Mucosa of gallbladder (tissue), 1 donor: ENCODE results near the gene IMPA2. TPM values are rescaled to one million over a fixed set of nuclear protein-coding genes. Genes with fewer than 3 reads are reported as not detected.
"Not testable (repeated sequence)": the region's sequence is repeated elsewhere in the genome, so short reads cannot be mapped to it uniquely, and the experiment has no call there.

Experiments used
- DNase-seq: peaks from one replicate; pipeline ENCODE4 v3.0.0-alpha.2; 2020; ENCODE audit warnings: low spot score
- total RNA-seq: library from RNA; stranded (reverse); gene quantifications from one replicate; pipeline ENCODE4 v1.2.1, GENCODE V29; 2021
- donor health status: DM: no; HTN: no; CAD: no.

IMPA2 gene
- total RNA-seq, 1 donor from 2014 or later: 64.2 TPM

- DNase-seq: no peak
Measured at GRCh38 chr18:12048010-12048826, 66.9 kb downstream of the IMPA2 start.

GRCh38 chr18:12048827-12049175 lies 67.5 kb downstream of the IMPA2 start:
- DNase-seq: no peak

- DNase-seq: no peak
Measured at GRCh38 chr18:12049978-12050811, 68.9 kb downstream of the IMPA2 start.

GRCh38 chr18:12052866-12053265 lies 71.6 kb downstream of the IMPA2 start:
- DNase-seq: no peak

- DNase-seq: no peak
Measured at GRCh38 chr18:12053289-12053688, 72.0 kb downstream of the IMPA2 start.

GRCh38 chr18:12056034-12056883 lies 75.0 kb downstream of the IMPA2 start:
- DNase-seq: no peak

- no peak for DNase-seq
Measured at GRCh38 chr18:12056884-12057402, 75.6 kb downstream of the IMPA2 start.

GRCh38 chr18:12057419-12058039 lies 76.2 kb downstream of the IMPA2 start:
- DNase-seq: no peak

GRCh38 chr18:12059334-12060181 lies 78.3 kb downstream of the IMPA2 start:
- DNase-seq: no peak

GRCh38 chr18:12060182-12060870 lies 79.0 kb downstream of the IMPA2 start:
- DNase-seq: no peak

- no peak for DNase-seq
Measured at GRCh38 chr18:12061685-12062084, 80.4 kb downstream of the IMPA2 start.

GRCh38 chr18:12062974-12063373 lies 81.7 kb downstream of the IMPA2 start:
- DNase-seq: no peak

GRCh38 chr18:12064086-12064763 lies 82.9 kb downstream of the IMPA2 start:
- DNase-seq: no peak

GRCh38 chr18:12065397-12065796 lies 84.1 kb downstream of the IMPA2 start:
- DNase-seq: no peak

GRCh38 chr18:12066910-12067511 lies 85.7 kb downstream of the IMPA2 start:
- no peak for DNase-seq

GRCh38 chr18:12067671-12068070 lies 86.4 kb downstream of the IMPA2 start:
- no peak for DNase-seq

- not testable (repeated sequence) for DNase-seq
Measured at GRCh38 chr18:12068316-12068949, 87.1 kb downstream of the IMPA2 start.

- no peak for DNase-seq
Measured at GRCh38 chr18:12068950-12069320, 87.6 kb downstream of the IMPA2 start.
